COLO829 (cell line): ENCODE measurements around the gene NUP210L.
"Not testable (repeated sequence)": the region's sequence is repeated elsewhere in the genome, so short reads cannot be mapped to it uniquely, and the experiment has no call there.

Experiments used
- DNase-seq: peaks from one replicate; pipeline ENCODE4 v3.0.0; 2012; ENCODE audit warnings: low spot score

NUP210L gene

GRCh38 chr1:154170547-154171222, 15.8 kb upstream of the NUP210L start:
- no peak for DNase-seq

GRCh38 chr1:154167461-154167860, 12.6 kb upstream of the NUP210L start:
- no peak for DNase-seq

GRCh38 chr1:154166207-154166606, 11.3 kb upstream of the NUP210L start:
- no peak for DNase-seq

GRCh38 chr1:154159554-154159953, 4.7 kb upstream of the NUP210L start:
- DNase-seq = no peak

GRCh38 chr1:154158307-154159125, 3.6 kb upstream of the NUP210L start:
- DNase-seq = peak; percentile 56

- peak; percentile 66 for DNase-seq
These were observed 2.8 kb upstream of the NUP210L start for GRCh38 chr1:154157520-154158306.

- peak; percentile 85 for DNase-seq
These were observed 378 bp upstream of the NUP210L start for GRCh38 chr1:154155251-154155650.

- no peak for DNase-seq
These were observed 820 bp downstream of the NUP210L start for GRCh38 chr1:154154053-154154452.

DNA sequence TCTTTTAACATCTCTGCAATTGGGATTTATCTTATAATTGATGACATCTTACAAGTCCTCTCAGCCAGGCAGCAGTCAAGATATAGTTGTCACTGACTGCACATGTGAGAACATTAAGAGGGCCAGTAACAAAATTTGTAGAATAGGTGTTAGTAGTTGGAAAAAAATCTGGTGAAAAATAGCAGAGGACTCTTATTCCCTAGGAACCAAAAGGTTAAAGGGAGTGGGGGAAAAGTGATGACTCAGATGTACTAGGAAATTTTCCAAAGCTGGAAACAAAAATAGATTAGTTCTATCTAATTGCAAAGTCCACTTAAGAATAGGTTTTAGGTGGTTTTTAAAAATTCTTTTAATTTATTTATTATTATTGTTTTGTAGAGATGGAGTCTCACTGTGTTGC, 3.6 kb downstream of the NUP210L start:
- DNase-seq = no peak

- no peak for DNase-seq
These were observed 6.1 kb downstream of the NUP210L start for GRCh38 chr1:154148807-154149206.

DNA sequence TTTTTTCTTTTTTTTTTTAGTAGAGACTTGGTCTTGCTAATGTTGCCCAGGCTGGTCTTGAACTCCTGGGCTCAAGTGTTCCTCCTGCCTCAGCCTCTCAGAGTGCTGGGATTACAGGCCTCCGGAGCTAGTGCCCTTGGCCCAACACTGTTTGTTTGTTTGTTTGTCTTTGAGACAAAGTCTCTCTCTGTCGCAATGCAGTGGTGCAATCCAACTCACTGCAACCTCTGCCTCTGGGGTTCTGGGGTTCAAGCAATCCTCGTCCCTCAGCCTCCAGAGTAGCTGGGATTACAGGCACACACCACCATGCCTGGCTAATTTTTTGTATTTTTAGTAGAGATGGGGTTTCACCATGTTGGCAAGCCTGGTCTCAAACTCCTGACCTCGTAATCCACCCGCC, 7.4 kb downstream of the NUP210L start:
- DNase-seq = not testable (repeated sequence)

DNA sequence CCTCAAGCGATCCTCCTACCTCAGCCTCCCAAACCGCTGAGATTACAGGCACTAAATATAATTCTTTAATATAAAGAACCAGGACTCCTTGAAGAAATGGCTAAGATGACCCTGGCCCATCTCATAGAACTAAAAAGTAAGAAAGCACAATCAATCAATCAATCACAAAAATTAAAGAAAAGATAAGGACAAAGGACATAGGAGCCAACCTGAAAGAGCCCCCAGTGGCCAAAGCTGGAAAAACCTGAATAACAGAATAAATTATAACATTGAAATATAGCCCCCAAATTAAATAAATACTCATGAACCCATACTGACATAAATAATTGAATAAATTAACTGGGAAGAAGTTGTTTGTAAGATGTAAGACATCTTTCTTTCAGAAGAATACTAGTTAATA, 8.9 kb downstream of the NUP210L start:
- no peak for DNase-seq

DNA sequence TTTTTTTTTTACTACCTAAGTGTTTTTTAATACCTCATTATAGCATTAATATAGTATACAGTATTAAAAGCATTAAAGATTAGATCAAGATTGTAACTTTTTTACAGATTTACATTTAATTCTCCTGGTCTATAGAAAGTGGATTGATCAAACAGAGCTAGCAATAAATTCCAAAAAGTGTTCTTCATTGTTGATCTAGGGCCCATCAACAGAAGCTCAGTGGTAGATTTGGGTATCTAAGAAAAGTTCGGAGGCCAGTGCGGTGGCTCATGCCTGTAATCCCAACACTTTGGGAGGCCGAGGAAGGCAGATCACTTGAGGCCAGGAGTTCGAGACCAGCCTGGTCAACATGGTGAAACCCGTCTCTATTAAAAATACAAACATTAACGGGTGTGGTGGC, 12.5 kb downstream of the NUP210L start:
- no peak for DNase-seq

DNA sequence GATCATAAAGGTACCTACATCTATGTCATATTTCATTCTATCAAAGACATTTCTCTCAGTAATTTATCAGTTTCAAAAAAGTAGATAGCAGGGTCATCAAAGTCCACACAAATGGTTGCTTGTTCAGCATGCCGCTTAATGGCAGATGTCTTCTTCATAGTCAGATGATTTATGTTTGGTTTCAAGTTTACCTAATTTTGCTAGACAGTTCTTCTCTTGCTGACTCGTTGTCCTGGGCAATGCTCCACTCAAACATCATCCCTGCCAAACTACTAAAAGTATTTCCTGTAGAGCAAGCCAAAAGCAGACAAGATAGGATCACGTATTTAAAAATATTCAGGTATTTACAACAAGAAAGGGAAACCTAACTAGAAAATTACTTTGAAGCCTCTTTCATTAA, 13.6 kb downstream of the NUP210L start:
- DNase-seq = no peak

GRCh38 chr1:154137888-154138287, 17.0 kb downstream of the NUP210L start:
- DNase-seq = no peak

DNA sequence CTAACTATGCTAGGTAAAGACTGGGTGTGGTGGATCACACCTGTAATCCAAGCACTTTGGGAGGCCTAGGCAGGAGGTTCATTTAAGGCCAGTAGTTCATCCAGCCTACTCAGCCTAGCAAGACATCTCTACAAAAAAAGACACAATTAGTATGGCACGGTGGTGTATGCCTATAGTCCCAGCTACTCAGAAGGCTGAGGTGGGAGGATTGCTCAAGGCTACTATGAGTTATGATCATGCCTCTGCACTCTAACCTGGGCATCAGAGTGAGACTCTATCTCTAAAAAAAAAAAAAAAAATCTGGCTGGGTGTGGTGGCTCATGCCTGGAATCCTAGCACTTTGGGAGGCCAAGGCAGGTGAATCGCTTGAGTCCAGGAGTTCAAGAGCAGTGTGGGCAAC, 21.6 kb downstream of the NUP210L start:
- no peak for DNase-seq

GRCh38 chr1:154129391-154129970, 25.4 kb downstream of the NUP210L start:
- DNase-seq = no peak

- DNase-seq = not testable (repeated sequence)
These were observed 31.7 kb downstream of the NUP210L start for GRCh38 chr1:154123205-154123604.

- no peak for DNase-seq
These were observed 37.2 kb downstream of the NUP210L start for GRCh38 chr1:154117642-154118041.

- no peak for DNase-seq
These were observed 39.7 kb downstream of the NUP210L start for GRCh38 chr1:154115180-154115579.

DNA sequence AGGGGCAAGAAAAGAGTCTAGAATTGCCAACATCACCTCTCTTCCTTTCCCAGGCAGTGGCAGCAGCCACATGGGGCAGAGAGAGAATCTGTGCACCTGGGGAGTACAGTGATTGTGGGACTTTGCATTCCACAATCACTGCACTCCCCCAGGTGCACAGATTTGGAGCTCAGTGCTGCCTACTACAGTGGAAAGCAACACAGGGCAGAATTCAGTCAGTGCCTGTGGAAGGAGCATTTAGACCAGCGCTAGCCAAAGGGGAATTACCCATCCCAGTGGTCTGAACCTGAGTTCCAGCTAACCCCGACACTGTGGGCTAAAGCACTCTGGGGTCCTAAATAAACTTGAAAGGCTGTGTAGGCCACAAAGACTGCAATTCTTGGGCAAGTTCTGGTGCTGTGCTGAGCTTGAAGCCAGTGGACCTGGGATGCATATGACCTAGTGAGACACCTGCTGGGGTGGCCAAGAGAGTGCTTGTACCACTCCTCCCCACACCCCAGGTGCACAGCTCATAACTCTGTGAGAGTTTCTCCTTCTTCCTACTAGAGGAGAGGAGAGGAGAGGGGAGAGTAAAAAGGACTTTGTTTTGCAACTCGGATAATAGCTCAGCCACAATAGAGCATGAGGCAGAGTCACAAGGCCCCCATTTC, 50.3 kb downstream of the NUP210L start:
- DNase-seq = no peak

DNA sequence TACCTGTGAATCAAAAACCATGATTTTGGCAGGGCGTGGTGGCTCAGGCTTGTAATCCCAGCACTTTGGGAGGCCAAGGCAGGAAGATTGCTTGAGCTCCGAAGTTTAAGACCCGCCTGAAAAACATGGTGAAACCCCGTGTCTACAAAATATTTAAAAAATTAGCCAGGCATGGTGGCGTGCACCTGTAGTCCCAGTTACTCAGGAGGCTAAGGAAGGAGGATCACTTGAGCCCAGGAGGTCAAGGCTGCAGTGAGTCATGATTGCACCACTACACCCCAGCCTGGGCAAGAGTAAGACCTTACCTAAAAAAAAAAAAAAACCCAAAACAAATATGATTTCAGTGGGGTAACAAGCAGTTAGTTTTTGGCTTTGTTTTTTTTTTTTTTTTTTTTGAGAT, 54.7 kb downstream of the NUP210L start:
- DNase-seq = not testable (repeated sequence)
